ENCODE measurements around the gene ARHGAP44.

ARHGAP44 gene

DNA sequence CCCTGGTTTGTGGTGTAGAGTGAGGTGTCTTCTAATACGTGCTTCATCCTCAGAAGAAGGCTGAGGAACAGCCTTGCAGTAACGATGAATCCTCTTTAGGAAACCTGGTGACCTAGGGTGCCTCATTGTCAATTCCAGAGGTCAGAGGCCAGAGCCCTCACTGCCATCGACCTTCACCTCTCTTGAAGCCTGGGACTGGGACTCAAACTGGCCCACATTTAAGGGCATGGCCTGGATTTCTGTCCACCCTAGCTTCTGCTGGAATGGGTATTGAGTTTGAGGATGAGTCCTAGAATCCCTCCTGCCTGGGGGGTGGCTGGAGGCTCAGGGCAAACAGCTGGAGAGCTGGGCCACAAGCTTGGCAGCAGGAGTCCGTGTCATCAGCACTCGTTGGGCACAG is 189.9 kb downstream of the ARHGAP44 start:
- TF ChIP-seq ZFX (IDR thresholded peaks at IDR 0.05), result no peak
- TF ChIP-seq, protein P1, sequence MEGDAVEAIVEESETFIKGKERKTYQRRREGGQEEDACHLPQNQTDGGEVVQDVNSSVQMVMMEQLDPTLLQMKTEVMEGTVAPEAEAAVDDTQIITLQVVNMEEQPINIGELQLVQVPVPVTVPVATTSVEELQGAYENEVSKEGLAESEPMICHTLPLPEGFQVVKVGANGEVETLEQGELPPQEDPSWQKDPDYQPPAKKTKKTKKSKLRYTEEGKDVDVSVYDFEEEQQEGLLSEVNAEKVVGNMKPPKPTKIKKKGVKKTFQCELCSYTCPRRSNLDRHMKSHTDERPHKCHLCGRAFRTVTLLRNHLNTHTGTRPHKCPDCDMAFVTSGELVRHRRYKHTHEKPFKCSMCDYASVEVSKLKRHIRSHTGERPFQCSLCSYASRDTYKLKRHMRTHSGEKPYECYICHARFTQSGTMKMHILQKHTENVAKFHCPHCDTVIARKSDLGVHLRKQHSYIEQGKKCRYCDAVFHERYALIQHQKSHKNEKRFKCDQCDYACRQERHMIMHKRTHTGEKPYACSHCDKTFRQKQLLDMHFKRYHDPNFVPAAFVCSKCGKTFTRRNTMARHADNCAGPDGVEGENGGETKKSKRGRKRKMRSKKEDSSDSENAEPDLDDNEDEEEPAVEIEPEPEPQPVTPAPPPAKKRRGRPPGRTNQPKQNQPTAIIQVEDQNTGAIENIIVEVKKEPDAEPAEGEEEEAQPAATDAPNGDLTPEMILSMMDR (conservative IDR thresholded peaks at IDR 0.05), result no peak
- H3K27ac ChIP-seq, result no peak overlapping the region

DNA sequence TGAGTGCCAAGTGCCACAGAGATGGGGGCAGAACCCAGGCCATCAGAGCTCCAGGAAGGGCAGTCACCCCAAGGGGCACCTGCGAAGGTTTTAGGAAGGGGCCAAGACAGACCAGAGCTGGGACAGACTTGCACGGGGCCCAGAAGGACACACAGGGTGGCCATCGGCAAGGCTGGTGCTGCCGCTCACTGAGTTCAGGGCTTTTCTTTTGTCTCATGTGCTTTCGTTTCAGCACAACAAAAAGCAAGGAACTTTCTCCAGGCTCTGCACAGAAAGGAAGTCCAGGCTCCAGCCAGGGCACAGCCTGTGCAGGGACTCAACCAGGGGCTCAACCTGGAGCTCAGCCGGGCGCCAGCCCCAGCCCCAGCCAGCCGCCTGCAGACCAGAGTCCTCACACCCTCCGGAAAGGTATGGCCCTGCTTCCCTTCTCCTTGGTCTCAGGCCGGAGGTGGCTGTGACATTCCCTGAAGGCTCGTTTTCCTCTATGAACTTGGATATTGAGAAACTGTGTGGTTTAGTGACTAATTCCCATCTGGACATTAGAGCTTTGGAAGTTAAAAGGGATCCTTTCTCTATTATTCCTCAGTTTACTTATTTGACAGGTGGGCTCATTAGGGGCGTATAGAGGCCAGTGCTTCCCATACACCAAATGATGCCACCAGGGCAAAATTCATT is 190.7 kb downstream of the ARHGAP44 start:
- no peak overlapping the region for H3K27ac ChIP-seq
- TF ChIP-seq, protein P1 (conservative IDR thresholded peaks at IDR 0.05), result no peak
- TF ChIP-seq ZFX (IDR thresholded peaks at IDR 0.05), result no peak

DNA sequence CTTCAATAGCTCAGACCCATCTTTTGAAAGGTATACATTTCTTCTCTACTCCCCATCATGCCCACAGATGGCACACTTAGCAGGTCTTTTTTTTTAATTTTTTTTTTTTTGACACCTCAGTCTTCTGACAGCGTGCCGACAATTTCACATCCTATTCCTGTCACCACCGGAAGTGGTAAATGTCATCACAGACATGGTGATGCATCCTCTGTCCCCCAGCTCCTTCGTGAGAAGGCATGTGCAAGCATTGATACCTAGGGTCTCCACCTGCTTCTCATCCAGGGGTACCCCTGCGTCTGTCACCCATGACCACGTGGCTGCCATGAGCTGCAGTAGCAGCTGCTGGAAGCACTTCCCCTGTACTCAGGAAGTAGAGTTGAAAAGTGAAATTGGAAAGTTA is 192.9 kb downstream of the ARHGAP44 start:
- no peak overlapping the region for H3K27ac ChIP-seq
- no peak for TF ChIP-seq ZFX (IDR thresholded peaks at IDR 0.05)
- TF ChIP-seq, protein P1 (conservative IDR thresholded peaks at IDR 0.05), result no peak

DNA sequence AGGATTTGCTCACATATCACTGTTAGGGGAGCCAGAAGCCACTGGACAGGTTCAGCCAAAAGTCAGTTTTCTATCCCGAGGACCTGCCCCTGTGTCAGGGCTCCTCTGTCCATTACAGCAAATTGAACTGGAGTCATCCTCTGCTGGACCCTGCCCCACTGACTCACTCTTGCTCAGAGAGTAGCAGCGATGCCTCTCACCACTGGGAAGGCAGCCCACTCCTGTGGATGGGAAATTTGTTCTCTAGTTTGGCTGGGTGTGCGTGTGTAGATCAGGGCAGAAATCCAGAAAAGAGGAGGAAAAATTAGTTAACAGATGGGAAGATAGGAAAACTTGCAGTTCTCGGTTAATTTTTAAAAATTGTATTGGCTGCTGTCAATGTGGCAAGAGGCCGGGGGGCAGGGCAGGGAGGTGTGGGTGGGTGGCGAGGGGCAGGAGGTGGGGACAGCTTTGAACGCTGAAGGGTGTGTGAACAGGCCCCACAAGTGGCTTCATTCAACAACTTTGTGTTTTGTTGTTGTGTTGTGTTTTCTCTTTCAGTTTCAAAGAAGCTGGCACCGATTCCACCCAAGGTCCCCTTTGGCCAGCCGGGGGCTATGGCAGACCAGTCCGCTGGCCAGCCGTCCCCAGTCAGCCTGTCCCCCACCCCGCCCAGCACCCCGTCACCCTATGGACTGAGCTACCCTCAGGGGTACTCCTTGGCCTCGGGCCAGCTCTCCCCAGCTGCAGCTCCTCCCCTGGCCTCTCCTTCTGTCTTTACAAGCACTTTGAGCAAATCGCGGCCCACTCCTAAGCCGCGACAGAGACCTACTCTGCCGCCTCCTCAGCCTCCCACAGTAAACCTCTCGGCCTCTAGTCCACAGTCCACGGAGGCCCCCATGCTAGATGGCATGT is 194.9 kb downstream of the ARHGAP44 start:
- no peak overlapping the region for H3K27ac ChIP-seq
- TF ChIP-seq, protein P1 (conservative IDR thresholded peaks at IDR 0.05), result no peak
- no peak for TF ChIP-seq ZFX (IDR thresholded peaks at IDR 0.05)

DNA sequence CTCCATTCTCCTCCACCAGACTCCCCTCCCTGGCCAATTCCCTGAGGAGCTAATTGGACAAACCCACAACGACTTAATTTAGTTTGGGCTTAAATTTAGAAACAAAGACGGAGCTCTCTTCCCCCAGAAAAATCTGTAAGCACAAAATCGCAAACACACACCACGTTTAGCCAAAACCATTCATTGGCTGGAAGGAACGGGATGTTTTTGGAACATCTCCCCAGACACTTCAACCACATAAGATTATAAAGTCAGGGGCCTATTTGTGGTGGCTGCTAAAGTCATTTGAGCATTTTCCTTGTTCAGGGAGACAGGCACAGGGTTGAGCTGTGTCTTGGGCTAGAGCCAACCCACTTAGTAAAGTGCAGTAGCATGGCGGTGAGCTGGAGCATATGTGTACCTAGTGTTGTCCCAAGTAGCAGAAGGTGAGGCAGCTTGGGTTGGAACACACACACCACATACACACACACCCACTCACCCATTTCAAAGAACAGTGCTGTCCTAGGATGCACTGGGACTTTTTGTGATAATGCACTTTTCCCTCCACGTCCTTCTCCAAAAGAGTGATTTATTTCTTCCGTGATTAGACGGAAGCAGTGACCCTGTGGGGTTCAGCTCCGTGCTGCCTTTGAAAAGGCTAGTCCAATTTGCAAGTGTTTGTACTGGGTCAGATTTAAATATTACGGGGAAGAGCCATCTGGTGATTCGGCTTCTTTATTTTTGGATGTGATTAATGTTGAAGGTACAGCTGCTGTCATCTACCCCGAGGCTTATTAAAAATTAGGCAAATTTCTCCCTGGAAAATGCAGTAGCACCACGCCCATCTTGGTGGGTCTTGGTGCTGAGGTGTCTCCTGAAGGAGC is 196.4 kb downstream of the ARHGAP44 start:
- no peak overlapping the region for H3K27ac ChIP-seq
- TF ChIP-seq ZFX (IDR thresholded peaks at IDR 0.05), result no peak
- TF ChIP-seq, protein P1 (conservative IDR thresholded peaks at IDR 0.05), result no peak

DNA sequence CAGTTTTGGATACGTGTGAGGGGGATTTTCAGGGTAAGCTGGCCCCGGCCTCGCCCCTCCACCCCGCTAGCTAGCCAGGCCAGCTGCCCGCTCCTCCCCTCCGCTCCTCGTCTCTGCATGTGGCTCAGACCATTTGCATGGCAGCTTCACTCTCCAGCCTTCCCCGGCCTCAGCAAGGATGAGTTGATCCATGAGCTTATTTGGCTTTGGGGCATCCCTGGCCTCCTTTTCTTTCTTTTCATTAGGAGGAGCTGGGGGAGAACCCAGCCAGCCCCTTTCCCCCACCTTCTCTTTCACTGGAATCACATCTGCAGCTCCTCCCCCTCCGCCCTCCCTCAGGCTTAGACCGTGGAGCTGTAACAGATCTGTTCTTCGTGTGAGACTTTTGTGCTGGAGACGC is 197.8 kb downstream of the ARHGAP44 start:
- no peak for TF ChIP-seq ZFX (IDR thresholded peaks at IDR 0.05)
- TF ChIP-seq, protein P1 (conservative IDR thresholded peaks at IDR 0.05), result no peak
- no peak overlapping the region for H3K27ac ChIP-seq
